Fibroblast of the aortic adventitia (primary cell): ENCODE results near the gene TC2N. TPM values are rescaled to one million over a fixed set of nuclear protein-coding genes. Genes with fewer than 3 reads are reported as not detected.

Experiments
- DNase-seq: peaks from one replicate; pipeline ENCODE4 v3.0.0-alpha.2; 2010; ENCODE audit warnings: low read depth
- H3K4me3 ChIP-seq: 2 replicates; pipeline ENCODE4 v1.5.1; 2011; ENCODE audit warnings: low read depth, mild to moderate bottlenecking, control low read depth, low read length, moderate library complexity
- total RNA-seq: library from RNA; depleted of rRNA; stranded (reverse); fragments of >200 nt; gene quantifications from 2 replicates; pipeline ENCODE4 v1.2.3, GENCODE V29; 2012; ENCODE audit warnings: low replicate concordance
- TF ChIP-seq, protein P1 (sequence below): IDR thresholded peaks from 2 replicates; pipeline ENCODE4 v1.5.1; 2011; ENCODE audit warnings: mild to moderate bottlenecking, low read length, control low read depth, inconsistent platforms; ENCODE audit not compliant: insufficient read depth

The TC2N gene
- total RNA-seq, 1 donor = 1.6 TPM

DNA sequence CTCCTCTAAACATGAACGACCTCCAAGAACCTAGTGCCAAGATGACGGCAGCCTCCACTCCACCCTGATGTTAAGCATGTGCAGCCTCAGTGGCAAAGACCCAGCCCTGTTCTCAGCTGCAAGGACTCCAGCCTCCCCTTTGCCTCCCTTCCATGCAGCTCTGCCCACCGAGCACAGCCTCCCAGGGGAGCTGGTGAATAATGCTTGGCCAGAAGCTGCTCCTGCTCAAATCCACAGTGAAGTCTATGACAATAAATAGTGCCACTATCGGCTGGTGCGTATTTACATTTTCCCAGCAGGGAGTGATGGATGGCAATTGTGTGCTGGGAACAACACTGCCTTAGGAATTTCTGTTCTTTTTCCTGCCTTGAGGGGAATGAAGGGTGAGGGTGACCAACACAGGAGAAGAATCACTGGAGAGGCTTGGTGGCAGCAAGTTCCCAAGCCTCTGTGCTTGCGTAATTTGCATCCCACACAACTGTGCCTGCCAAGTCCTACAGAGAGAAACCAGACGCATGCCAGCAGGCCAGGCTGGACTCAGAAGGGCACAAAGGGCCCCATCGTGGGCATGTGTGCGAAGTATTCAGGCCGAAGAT lies 29.9 kb upstream of the TC2N start:
- peak; percentile 75 for DNase-seq
- H3K4me3 ChIP-seq = no peak overlapping the region
- TF ChIP-seq, protein P1, sequence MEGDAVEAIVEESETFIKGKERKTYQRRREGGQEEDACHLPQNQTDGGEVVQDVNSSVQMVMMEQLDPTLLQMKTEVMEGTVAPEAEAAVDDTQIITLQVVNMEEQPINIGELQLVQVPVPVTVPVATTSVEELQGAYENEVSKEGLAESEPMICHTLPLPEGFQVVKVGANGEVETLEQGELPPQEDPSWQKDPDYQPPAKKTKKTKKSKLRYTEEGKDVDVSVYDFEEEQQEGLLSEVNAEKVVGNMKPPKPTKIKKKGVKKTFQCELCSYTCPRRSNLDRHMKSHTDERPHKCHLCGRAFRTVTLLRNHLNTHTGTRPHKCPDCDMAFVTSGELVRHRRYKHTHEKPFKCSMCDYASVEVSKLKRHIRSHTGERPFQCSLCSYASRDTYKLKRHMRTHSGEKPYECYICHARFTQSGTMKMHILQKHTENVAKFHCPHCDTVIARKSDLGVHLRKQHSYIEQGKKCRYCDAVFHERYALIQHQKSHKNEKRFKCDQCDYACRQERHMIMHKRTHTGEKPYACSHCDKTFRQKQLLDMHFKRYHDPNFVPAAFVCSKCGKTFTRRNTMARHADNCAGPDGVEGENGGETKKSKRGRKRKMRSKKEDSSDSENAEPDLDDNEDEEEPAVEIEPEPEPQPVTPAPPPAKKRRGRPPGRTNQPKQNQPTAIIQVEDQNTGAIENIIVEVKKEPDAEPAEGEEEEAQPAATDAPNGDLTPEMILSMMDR = no peak

DNA sequence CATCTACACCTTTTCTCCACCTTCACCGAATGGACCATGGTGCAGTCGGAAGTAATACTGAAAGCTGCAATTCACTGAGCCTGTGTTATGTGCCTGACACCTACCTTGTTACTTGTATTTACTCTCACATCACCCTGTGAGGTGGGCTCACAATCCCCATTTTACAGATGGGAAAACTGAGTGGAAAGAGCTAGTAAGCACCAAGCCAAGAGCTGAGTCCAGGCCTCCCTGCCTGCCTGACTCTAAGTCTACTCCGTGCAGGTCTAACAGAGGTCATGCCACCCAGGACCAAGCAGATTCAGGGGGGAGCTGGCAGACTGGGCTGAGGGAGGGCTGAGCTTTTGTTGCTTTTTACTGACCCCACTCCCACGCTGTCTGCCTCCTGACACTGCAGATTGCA lies 29.1 kb upstream of the TC2N start:
- no peak for DNase-seq
- TF ChIP-seq, protein P1 = no peak
- no peak overlapping the region for H3K4me3 ChIP-seq

DNA sequence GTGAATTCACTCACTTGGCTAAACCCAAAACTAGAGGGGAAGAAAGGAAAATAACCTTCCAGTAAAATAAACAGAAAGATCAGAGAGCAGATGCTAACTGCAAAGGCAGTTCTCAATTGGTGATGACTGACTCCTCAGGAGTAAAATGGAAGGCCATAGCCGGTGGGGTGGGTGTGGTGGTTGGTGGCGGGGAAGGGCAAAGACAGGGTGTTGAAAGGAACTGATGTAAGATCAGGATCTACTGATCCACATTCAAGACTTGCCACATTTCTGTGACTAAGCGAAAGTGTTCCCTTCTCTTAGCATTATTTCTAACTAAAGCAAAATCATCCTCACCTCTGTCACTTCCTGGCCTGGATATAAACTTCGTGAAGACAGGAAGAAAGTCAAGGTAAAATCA lies 26.3 kb upstream of the TC2N start:
- TF ChIP-seq, protein P1 = no peak
- peak; percentile 19 for DNase-seq
- no peak overlapping the region for H3K4me3 ChIP-seq

DNA sequence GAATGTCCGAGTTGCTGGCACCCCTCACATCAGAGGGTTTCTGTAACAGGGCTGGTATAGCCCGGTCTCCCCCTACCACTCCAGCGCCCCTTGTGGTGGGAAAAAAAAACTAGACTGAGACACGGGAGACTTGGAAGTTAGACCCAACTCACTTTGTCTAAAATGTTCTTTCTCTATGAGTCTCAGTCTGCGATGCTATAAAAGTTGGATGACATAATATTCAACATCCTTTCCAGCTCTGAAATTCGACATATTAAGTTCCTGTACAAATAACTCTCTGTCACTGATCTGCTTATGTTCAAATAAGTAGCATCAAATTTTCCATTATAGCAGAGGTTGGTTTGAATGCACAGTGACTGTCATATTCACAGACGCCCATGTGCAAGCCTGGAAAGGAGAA lies 25.7 kb upstream of the TC2N start:
- TF ChIP-seq, protein P1 = peak; percentile 43
- DNase-seq = no peak
- no peak overlapping the region for H3K4me3 ChIP-seq

DNA sequence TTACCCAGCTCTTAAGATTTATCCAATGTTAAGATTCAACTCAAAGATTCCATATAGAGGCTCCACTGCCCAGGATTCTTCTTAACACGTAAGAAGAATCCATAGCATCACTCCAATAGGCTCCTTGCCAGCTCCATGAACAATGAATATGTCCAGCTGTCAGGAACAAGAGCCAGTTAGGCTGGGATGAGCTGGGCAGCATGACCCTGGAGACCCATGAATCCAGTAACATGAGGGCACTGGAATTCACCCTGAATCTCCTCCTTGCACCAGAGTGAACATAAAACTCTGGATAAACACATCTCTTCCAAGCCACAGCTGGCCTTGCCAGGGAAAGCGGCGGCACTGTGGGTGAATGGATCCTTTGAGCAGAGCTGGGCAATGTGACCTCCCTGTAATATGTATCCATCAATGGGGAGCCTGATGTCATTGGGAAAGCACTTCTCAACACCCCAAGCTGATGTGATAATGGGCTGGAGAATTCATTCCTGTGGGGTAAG lies 24.4 kb upstream of the TC2N start:
- TF ChIP-seq, protein P1 = no peak
- peak; percentile 70 for DNase-seq
- no peak overlapping the region for H3K4me3 ChIP-seq

DNA sequence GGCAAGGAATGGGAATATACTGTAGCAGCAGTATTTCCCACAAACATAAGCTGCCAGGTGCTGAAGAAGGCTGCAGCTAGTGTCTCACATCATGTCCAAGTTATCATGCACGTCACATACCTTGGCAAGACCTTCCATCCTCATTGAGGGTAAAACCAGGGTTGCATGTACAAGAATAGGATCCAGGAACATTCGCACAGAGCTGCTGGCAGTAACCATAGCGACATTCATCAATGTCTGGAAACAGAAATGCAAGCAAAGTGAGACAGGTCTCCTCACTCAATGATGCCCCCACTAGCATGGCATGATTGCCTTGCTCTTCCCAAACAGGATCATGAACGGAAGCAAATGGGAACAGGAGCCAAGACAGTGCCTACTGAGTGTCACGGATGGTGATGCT lies 23.8 kb upstream of the TC2N start:
- DNase-seq = peak; percentile 8
- TF ChIP-seq, protein P1 = no peak
- H3K4me3 ChIP-seq = no peak overlapping the region

DNA sequence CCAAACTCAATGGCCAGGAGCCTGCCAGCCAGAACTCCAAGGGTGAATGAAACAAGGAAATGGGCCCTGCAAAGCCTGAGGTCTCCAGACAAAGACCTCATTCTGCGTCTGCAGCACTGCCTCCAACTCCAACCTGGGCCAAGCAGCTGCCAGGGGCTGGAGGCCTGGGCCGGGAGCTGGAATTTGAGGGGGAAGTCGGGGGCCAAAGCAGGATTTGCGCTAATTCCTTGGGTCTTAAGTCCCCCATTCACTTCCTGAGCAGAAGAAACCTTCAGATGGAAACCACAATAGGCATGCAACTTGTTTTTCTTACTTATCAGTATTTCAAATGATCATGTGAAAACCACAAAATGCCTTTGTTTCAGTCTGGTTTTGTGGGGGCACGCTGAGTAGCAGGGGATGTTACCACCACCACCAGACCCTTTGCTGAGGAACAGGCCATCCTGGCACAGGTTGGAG lies 23.0 kb upstream of the TC2N start:
- no peak overlapping the region for H3K4me3 ChIP-seq
- DNase-seq = peak; percentile 46
- TF ChIP-seq, protein P1 = no peak
